Measurements from ENCODE around the gene PLAA.

- TF ChIP-seq CTCF (IDR thresholded peaks at IDR 0.05) (no peak), POLR2A (IDR thresholded peaks at IDR 0.05) (no peak)
These were observed 55.3 kb downstream of the PLAA start for GRCh38 chr9:26891726-26892125.
